Mammary epithelial cell (primary cell): ENCODE results near the gene NAA16.

Experiments used
- EZH2 ChIP-seq: IDR thresholded peaks from 2 replicates; pipeline ENCODE4 v1.6.1; 2012; ENCODE audit warnings: low read length, inconsistent platforms, borderline replicate concordance
- TF ChIP-seq, protein P1 (sequence below), 2 donors: IDR thresholded peaks in 1 of 2; conservative IDR thresholded peaks in 1 of 2; 2 replicates each; pipeline ENCODE4 v1.5.1; 2011 to 2012; ENCODE audit warnings: inconsistent platforms in 2 of 2, low read length in 2 of 2, mild to moderate bottlenecking in 2 of 2, control low read depth in 1 of 2, low read depth in 1 of 2; ENCODE audit not compliant: insufficient read depth in 1 of 2; ENCODE audit errors: extremely low read depth in 1 of 2

DNA sequence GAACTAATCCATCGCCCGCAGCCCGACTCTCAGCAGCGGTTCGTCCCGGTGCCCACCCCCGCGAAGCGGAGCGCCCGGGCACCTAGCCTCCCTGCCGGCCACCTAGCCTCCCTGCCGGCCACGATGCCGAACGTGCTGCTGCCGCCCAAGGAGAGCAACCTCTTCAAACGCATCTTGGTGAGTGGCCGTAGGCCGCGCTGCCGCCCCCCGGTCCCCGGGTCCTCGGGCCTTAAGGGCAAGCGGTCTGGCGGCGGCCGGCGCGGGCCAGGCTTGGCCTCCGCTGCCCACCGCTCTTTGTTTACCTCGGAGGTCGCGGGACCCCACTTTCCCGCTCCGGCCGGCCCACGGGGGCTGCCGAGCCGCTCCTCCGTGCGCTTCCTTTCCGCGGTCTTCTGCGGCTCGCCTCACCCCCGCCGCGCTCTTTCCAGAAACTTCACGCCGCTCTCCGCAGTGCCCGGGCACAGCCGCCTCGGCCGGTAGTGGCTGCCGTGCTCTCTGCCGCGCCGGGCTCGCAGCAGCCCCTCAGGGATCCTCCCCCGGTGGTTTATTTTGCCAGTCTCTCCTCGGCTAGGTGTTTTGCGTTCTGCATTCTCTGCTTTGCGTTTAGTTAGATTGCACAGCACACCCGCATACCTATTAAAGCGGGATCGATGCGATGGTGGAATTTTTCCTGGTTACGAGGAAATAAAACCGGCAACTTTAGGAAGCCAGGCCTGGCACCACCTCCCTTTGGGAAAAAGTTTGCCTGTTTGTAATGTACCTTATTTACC is 524 bp downstream of the NAA16 start:
- TF ChIP-seq, protein P1, sequence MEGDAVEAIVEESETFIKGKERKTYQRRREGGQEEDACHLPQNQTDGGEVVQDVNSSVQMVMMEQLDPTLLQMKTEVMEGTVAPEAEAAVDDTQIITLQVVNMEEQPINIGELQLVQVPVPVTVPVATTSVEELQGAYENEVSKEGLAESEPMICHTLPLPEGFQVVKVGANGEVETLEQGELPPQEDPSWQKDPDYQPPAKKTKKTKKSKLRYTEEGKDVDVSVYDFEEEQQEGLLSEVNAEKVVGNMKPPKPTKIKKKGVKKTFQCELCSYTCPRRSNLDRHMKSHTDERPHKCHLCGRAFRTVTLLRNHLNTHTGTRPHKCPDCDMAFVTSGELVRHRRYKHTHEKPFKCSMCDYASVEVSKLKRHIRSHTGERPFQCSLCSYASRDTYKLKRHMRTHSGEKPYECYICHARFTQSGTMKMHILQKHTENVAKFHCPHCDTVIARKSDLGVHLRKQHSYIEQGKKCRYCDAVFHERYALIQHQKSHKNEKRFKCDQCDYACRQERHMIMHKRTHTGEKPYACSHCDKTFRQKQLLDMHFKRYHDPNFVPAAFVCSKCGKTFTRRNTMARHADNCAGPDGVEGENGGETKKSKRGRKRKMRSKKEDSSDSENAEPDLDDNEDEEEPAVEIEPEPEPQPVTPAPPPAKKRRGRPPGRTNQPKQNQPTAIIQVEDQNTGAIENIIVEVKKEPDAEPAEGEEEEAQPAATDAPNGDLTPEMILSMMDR (conservative IDR thresholded peaks at IDR 0.05 in 1 of 2, IDR thresholded peaks at IDR 0.05 in 1 of 2; ENCODE audit: extremely low read depth in 1 of 2, insufficient read depth in 1 of 2, low read depth in 1 of 2, low read length in 2 of 2): no peak
- no peak for TF ChIP-seq EZH2
